AG10803 (cell line): ENCODE data around the gene SLC8B1.

Source experiments
- DNase-seq: peaks from one replicate; pipeline ENCODE4 v3.0.0; 2010; ENCODE audit warnings: low read depth
- H3K4me3 ChIP-seq: 2 replicates; pipeline ENCODE4 v1.5.1; 2011; ENCODE audit warnings: mild to moderate bottlenecking, low read length, control low read depth
- TF ChIP-seq, protein P1 (sequence below): conservative IDR thresholded peaks from 2 replicates; pipeline ENCODE4 v1.5.1; 2011; ENCODE audit warnings: mild to moderate bottlenecking, low read length, control low read depth, inconsistent platforms

SLC8B1 gene

DNA sequence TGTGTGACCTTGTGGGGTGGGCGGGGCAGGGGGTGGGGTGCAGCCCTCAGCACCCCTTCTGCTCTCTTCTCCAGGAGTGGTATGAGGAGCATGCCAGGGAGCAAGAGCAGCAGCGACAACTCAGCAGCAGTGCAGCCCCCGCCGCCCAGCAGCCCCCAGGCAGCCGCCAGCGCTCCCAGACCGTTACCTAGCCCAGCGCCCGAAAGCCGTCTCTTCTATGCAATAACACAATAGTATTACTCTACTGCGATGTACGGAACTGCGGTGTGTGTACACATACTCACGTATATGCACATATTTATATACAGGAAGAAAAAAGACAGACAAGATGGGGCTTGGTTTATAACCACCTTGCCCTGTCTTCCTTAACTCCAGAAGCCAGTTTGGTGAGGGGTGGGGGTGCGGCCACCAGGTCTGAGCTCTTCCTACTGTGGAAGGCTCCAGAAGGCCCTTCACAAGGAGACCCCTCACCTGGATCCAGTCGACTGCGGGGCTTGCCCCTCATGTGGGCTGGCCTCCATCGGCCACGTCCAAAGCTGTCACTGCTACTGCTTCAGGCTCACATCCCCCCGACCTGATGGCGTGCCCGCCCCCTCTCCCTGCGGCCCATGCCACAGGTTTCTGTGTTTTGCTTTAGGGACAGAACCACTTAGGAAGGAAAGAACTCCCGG is 38.9 kb downstream of the SLC8B1 start:
- TF ChIP-seq, protein P1, sequence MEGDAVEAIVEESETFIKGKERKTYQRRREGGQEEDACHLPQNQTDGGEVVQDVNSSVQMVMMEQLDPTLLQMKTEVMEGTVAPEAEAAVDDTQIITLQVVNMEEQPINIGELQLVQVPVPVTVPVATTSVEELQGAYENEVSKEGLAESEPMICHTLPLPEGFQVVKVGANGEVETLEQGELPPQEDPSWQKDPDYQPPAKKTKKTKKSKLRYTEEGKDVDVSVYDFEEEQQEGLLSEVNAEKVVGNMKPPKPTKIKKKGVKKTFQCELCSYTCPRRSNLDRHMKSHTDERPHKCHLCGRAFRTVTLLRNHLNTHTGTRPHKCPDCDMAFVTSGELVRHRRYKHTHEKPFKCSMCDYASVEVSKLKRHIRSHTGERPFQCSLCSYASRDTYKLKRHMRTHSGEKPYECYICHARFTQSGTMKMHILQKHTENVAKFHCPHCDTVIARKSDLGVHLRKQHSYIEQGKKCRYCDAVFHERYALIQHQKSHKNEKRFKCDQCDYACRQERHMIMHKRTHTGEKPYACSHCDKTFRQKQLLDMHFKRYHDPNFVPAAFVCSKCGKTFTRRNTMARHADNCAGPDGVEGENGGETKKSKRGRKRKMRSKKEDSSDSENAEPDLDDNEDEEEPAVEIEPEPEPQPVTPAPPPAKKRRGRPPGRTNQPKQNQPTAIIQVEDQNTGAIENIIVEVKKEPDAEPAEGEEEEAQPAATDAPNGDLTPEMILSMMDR = no peak
- no peak for DNase-seq

DNA sequence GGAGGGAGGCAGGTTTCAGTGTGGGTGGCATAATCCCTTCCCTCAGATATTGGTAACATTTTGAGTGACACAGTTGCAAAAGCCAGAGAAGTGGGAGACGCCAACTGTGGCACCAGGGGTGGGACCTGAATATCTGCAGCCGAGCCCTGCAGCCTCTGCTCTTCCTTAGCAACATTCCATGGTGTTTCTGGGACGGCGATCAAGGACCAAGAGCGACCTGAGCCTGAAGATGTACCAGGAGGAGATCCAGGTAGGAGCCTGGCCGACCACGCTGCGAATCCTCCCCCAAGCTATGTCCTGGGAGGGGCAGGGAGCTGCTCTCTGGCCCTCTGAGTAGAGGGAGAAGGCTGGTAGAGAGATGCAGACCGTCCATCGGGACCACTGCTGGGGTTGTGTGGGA is 41.8 kb downstream of the SLC8B1 start:
- no peak overlapping the region for H3K4me3 ChIP-seq
- no peak for DNase-seq
- TF ChIP-seq, protein P1 = no peak

More for the DNA sequence above, 38.9 kb downstream of the SLC8B1 start:
- no peak overlapping the region for H3K4me3 ChIP-seq

DNA sequence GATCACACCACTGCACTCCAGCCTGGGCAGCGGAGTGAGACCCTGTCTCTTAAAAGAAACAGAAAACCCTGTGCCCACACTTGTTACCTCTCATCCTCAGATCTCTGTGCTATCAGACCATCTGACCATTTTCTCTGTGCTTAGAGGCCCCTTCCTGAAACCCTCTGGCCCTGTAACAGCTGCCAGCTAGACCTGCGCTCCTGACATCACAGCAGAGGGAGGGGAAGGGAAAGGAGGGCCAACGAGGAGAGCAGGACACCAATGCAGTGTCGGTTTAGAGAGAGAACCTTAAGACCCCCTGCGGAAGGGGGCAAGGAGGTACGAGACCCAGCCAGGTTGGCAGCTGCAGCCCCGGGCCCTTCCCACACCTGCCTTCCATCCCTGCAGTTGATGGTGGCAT is 42.4 kb downstream of the SLC8B1 start:
- no peak overlapping the region for H3K4me3 ChIP-seq
- TF ChIP-seq, protein P1 = no peak
- no peak for DNase-seq

- TF ChIP-seq, protein P1 = no peak
- DNase-seq = peak; percentile 74
- H3K4me3 ChIP-seq = no peak overlapping the region
Observed at GRCh38 chr12:113292091-113292490, 42.8 kb downstream of the SLC8B1 start.

- H3K4me3 ChIP-seq = no peak overlapping the region
- TF ChIP-seq, protein P1 = no peak
- no peak for DNase-seq
Observed at GRCh38 chr12:113291586-113291985, 43.3 kb downstream of the SLC8B1 start.

DNA sequence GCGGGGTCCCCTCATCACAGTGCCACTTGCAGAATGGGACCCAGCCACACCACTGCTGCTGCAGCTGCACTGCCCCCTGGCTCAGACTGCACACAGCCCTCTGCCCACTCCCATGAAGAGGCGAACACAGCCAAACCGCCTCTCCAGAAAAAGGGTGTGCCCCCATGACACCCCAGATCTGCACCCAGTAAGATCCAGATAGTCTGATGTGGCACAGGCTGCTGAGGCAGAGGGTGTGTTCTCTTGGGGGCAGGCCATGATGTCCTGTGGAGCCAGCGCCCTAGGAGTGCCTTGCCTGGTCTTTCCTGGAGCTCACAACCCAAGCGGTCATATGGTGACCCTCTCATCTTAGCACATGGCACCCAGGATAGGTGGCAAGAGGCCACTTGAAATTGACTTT is 44.4 kb downstream of the SLC8B1 start:
- no peak overlapping the region for H3K4me3 ChIP-seq
- no peak for DNase-seq
- TF ChIP-seq, protein P1 = no peak

- TF ChIP-seq, protein P1 = no peak
- DNase-seq = no peak
- H3K4me3 ChIP-seq = no peak overlapping the region
Observed at GRCh38 chr12:113289361-113289760, 45.5 kb downstream of the SLC8B1 start.
